ENCODE results near the gene CYP27B1. TPM values are rescaled to one million over a fixed set of nuclear protein-coding genes. Genes with fewer than 3 reads are reported as not detected.

Gene CYP27B1
- total and polyA plus RNA-seq, 9 of the 15 experiments (the other 6 are each of a cell fraction or from before 2014, with no cell fraction given), result 0.18 to 4.2 (median 1.8) TPM

GRCh38 chr12:57771873-57772428 is 5.1 kb upstream of the CYP27B1 start, which contains the start of gene METTL1 (continued):
- TF ChIP-seq ARID2 (IDR thresholded peaks at IDR 0.05) (no peak), MCM5 (IDR thresholded peaks at IDR 0.05; ENCODE audit: low read depth) (no peak), SMARCA5 (IDR thresholded peaks at IDR 0.05) (no peak), HOXB6 (CRISPR knock-in tag; IDR thresholded peaks at IDR 0.05; ENCODE audit: borderline replicate concordance) (no peak), SMARCE1 (IDR thresholded peaks at IDR 0.05) (no peak), BHLHE40 (IDR thresholded peaks at IDR 0.05; ENCODE audit: low read length) (no peak), CREM (IDR thresholded peaks at IDR 0.05; ENCODE audit: low read depth) (peak; percentile 98), HDAC2 (IDR thresholded peaks at IDR 0.05) (peak; percentile 100), RNF2 (IDR thresholded peaks at IDR 0.05) (peak; percentile 54; the same call in 1 of the 2 replicates), ZNF165 (CRISPR knock-in tag; IDR thresholded peaks at IDR 0.05; ENCODE audit: borderline replicate concordance) (no peak), MBD2 (IDR thresholded peaks at IDR 0.05; ENCODE audit: borderline replicate concordance, low read depth) (peak; percentile 83), XRCC4 (IDR thresholded peaks at IDR 0.05; ENCODE audit: extremely low read depth, insufficient read depth, insufficient read length) (no peak), ZNF224 (CRISPR knock-in tag; IDR thresholded peaks at IDR 0.05) (no peak), KAT8 (IDR thresholded peaks at IDR 0.05; ENCODE audit: low read depth) (no peak), ZNF766 (CRISPR knock-in tag; conservative IDR thresholded peaks at IDR 0.05) (no peak), DIDO1 (tag; IDR thresholded peaks at IDR 0.05; ENCODE audit: low read depth) (peak; percentile 73), MED1 (CRISPR knock-in tag; IDR thresholded peaks at IDR 0.05; ENCODE audit: borderline replicate concordance) (no peak), ZNF518B (CRISPR knock-in tag; IDR thresholded peaks at IDR 0.05) (no peak)
- TF ChIP-seq, protein P1, sequence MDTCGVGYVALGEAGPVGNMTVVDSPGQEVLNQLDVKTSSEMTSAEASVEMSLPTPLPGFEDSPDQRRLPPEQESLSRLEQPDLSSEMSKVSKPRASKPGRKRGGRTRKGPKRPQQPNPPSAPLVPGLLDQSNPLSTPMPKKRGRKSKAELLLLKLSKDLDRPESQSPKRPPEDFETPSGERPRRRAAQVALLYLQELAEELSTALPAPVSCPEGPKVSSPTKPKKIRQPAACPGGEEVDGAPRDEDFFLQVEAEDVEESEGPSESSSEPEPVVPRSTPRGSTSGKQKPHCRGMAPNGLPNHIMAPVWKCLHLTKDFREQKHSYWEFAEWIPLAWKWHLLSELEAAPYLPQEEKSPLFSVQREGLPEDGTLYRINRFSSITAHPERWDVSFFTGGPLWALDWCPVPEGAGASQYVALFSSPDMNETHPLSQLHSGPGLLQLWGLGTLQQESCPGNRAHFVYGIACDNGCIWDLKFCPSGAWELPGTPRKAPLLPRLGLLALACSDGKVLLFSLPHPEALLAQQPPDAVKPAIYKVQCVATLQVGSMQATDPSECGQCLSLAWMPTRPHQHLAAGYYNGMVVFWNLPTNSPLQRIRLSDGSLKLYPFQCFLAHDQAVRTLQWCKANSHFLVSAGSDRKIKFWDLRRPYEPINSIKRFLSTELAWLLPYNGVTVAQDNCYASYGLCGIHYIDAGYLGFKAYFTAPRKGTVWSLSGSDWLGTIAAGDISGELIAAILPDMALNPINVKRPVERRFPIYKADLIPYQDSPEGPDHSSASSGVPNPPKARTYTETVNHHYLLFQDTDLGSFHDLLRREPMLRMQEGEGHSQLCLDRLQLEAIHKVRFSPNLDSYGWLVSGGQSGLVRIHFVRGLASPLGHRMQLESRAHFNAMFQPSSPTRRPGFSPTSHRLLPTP (IDR thresholded peaks at IDR 0.05; ENCODE audit: borderline replicate concordance, extremely low read depth, insufficient read length), result no peak
- TF ChIP-seq, protein P2, sequence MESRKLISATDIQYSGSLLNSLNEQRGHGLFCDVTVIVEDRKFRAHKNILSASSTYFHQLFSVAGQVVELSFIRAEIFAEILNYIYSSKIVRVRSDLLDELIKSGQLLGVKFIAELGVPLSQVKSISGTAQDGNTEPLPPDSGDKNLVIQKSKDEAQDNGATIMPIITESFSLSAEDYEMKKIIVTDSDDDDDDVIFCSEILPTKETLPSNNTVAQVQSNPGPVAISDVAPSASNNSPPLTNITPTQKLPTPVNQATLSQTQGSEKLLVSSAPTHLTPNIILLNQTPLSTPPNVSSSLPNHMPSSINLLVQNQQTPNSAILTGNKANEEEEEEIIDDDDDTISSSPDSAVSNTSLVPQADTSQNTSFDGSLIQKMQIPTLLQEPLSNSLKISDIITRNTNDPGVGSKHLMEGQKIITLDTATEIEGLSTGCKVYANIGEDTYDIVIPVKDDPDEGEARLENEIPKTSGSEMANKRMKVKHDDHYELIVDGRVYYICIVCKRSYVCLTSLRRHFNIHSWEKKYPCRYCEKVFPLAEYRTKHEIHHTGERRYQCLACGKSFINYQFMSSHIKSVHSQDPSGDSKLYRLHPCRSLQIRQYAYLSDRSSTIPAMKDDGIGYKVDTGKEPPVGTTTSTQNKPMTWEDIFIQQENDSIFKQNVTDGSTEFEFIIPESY (CRISPR knock-in tag; IDR thresholded peaks at IDR 0.05), result no peak; the same call in 1 of the 2 replicates
